Stimulated activated CD4-positive, alpha-beta T cell treated with anti-CD3 and anti-CD28 coated beads, Interleukin-12 subunit alpha, Interleukin-12 subunit beta, amount 100 ng/mL, for 24 hours (primary cell): ENCODE data around the gene ANKRD50.

Source experiments
- DNase-seq, 2 experiments: peaks; one replicate each; pipeline ENCODE4 v3.0.0-alpha.2; 2020; ENCODE audit warnings: low read depth in 2 of 2

Gene ANKRD50

GRCh38 chr4:124710015-124710741 is 2.4 kb downstream of the ANKRD50 start:
- DNase-seq: no peak

- DNase-seq: no peak
Measured at GRCh38 chr4:124708517-124709300, 3.8 kb downstream of the ANKRD50 start.

GRCh38 chr4:124705393-124705792 is 7.1 kb downstream of the ANKRD50 start:
- DNase-seq: no peak

DNA sequence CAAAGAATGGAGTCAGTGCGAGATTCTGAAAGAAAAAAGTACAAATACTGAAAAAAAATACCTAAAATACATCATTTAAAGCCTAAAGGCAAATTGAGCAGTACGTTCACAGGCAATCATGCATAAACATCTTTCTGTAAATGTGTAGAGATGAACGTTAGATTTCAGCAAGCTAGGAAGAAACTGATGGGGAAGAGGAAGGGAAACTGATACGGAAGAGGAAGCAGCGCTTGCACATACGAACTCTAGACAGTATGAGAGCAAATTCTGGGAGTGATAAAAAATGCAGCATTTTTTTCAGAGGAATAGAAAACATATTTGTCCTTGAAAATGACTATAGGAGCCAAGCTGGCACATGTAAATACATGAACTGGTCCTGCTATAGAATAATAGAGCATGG is 9.4 kb downstream of the ANKRD50 start:
- DNase-seq: no peak

GRCh38 chr4:124697441-124697840 is 15.1 kb downstream of the ANKRD50 start:
- no peak for DNase-seq

- DNase-seq: no peak
Measured at GRCh38 chr4:124696182-124696581, 16.4 kb downstream of the ANKRD50 start.

DNA sequence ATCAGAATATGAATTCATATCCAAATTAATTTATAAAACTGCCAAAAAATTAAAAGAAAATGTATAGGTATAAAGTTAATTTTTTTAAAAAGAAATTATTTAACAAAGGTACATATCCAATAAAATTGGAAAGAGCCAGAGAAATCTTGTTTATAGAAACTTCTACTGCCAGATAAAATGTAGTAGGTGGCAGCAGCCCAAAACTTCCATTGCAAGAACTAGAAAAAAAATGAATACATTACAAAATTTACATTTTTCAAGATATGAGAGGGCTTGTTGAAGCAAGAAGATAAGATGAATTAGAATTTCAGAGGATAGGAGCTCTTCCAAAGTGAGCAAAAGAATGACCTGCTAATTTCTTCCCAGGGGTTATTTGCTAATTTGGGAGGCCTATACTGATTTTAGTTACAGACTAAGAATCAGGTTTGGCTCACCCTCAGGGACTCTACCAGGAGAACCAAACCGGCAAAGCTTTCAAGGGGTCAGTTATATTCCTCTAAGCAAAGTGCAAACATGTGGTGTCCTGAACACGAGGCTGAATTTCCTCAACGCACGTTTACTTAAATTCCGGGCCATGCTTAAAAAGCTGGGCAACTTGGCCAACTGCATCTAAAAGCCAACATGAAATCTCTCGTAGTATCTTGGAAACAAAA is 17.5 kb downstream of the ANKRD50 start:
- DNase-seq: no peak

DNA sequence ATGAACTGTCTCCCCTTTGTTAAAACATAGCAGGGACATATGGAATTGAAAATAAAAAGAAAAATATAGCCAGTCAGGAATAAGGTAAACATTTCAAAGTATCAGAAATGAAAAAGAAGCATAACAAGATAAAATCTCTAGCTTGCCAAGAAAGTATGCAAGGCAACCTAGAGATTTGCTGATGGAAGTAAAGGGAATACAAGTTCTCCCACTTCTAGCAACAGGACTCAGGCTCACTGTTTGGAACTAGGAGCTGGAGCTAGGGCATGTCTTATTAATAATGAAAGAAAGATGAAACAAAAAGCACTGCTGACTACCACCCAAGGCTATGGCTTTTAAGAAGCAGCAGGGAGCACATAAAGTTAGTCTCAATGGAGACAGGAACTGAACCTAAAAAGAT is 18.2 kb downstream of the ANKRD50 start:
- DNase-seq: no peak

DNA sequence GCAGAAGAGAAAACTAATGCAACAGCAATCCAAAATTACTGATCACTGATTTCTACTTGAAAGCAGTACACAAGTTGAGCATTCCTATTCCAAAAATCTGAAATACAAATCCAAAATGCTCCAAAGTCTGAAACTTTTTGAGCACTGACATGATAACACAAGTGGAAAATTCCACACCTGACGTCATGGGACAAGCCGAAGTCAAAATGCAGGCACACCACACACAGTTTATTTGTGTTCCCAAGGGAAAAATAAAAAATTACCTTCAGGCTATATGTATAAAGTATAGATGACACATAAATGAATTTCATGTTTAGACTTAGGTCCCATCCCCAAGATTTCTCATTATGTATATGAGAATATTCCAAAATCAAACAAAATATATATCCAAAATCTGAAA is 20.7 kb downstream of the ANKRD50 start:
- DNase-seq: no peak

DNA sequence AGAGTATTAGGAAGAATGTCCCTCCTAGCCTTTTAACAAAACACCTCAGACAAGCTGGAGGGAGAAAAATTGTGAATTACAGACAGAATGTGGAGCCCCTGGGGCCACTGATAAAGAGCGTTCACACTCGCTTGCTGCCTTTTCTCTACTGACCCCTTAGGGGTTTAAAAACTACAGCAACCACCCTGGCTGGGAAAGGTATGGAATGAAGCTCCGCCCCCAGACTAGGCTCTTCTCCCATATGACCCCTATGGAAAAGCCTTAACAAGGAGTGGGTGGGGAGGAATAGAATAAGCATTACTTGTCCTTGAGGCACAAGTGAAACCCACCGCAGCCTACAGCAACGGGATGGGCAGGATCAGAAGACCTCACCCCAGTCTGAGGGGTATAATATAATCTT is 26.3 kb downstream of the ANKRD50 start:
- DNase-seq: no peak

DNA sequence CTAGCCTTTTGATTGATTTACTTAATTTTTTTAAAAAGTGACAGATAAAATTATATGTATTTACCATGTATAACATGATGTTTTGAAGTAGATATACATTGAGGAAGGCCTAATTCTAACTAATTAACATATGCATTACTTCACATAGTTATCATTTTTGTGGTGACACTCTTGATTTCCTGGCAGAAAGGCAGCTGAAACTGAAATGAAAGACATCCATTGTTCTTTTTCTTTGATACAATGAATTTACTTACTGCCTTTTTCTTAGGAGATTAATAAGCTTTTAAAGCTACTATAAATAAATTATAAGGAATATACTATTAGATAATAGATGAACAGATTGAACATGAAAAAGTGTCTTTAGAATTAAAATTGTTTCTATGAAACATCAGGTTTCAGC is 26.7 kb downstream of the ANKRD50 start:
- DNase-seq: no peak

GRCh38 chr4:124684301-124684700 is 28.2 kb downstream of the ANKRD50 start:
- no peak for DNase-seq

DNA sequence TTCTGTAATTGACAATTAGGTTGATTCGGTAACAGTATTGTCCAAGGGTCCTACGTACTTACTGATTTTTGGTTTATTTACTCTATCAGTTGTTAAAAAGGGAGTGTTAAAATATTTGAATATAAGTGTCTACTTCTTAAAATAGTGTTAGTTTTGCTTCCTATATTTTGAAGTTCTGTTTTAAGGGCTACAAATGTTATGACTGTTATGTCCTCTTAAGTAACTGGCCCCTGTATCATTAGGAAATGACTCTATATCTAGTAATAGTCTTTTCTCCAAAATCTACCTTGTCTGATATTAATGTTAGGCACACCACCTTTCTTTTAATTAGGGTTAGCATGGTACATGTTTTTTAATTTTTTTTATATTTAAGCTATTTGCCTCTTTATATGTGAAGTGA is 30.1 kb downstream of the ANKRD50 start:
- DNase-seq: no peak

- DNase-seq: no peak
Measured at GRCh38 chr4:124666496-124666895, 46.0 kb downstream of the ANKRD50 start.

DNA sequence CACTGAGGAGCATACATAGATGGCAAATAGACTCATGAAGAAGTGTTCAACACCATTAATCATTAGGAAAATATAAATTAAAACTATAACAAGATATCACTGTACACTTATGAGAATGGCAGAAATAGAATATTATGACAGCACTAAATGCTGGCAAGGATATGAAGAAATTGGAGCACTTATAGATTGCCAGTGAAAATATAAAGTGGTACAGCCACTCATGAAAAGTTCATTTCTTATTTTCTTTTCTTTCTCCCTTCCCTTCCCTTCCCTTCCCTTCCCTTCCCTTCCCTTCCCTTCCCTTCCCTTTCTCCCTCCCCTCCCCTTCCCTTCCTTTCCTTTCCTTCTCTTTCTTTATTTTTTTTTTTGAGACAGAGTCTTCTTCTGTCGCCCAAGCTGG is 53.7 kb downstream of the ANKRD50 start:
- no peak for DNase-seq

GRCh38 chr4:124650614-124651013 is 61.9 kb downstream of the ANKRD50 start:
- DNase-seq: no peak

GRCh38 chr4:124647599-124647998 is 64.9 kb downstream of the ANKRD50 start:
- no peak for DNase-seq

DNA sequence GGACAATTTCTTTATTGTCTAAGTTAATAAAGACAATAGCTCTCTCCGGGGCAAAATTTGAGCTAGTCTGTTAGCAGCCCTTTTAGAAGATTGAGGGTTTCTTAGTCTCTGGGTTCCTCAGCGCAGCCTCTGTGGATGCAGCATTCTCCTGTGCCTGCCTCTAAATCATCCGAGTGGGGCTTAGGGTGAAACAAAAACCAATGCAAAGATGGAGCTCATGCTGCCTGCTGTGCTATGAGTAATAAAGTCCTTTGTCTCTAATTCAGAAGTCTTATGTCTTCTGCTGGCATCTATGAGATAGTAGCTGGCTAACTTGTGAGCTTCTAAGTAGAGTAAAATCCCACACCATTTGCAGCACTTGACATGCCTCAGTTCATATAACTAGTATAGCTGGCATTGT is 67.9 kb downstream of the ANKRD50 start:
- no peak for DNase-seq

GRCh38 chr4:124642846-124643245 is 69.7 kb downstream of the ANKRD50 start:
- DNase-seq: no peak

GRCh38 chr4:124641715-124642381 is 70.7 kb downstream of the ANKRD50 start:
- DNase-seq: no peak

- no peak for DNase-seq
Measured at GRCh38 chr4:124640022-124640730, 72.4 kb downstream of the ANKRD50 start.

GRCh38 chr4:124637321-124637720 is 75.2 kb downstream of the ANKRD50 start:
- no peak for DNase-seq
